HG03103 (cell line): ENCODE results near the gene SIK2.

Experiments
- ATAC-seq: cut with Tn5 transposase; IDR thresholded peaks from one replicate; pipeline ENCODE4 v1.9.1; 2021; ENCODE audit warnings: low read depth; ENCODE audit not compliant: unreplicated experiment

SIK2 gene

GRCh38 chr11:111601979-111602864 is at the start of gene SIK2:
Gene SIK2 (plus strand): TSS chr11:111602449. CDS start chr11:111602564, 115 bp downstream.
- peak; percentile 89 for ATAC-seq

GRCh38 chr11:111554532-111554931 is 47.7 kb upstream of the SIK2 start:
- ATAC-seq: no peak

GRCh38 chr11:111555255-111555654 is 47.0 kb upstream of the SIK2 start:
- ATAC-seq: no peak

- ATAC-seq: no peak
Measured at GRCh38 chr11:111557425-111558111, 44.7 kb upstream of the SIK2 start.

- ATAC-seq: no peak
Measured at GRCh38 chr11:111559800-111560464, 42.3 kb upstream of the SIK2 start.

GRCh38 chr11:111560800-111561199 is 41.4 kb upstream of the SIK2 start:
- no peak for ATAC-seq

GRCh38 chr11:111561306-111561705 is 40.9 kb upstream of the SIK2 start:
- ATAC-seq: no peak

- ATAC-seq: no peak
Measured at GRCh38 chr11:111561791-111562325, 40.4 kb upstream of the SIK2 start.

GRCh38 chr11:111562692-111563389 is 39.4 kb upstream of the SIK2 start:
- ATAC-seq: no peak

- no peak for ATAC-seq
Measured at GRCh38 chr11:111565114-111565720, 37.0 kb upstream of the SIK2 start.

GRCh38 chr11:111566324-111566723 is 35.9 kb upstream of the SIK2 start:
- ATAC-seq: no peak

GRCh38 chr11:111569476-111569875 is 32.8 kb upstream of the SIK2 start:
- no peak for ATAC-seq

GRCh38 chr11:111570796-111571195 is 31.5 kb upstream of the SIK2 start:
- ATAC-seq: no peak

GRCh38 chr11:111571829-111572501 is 30.3 kb upstream of the SIK2 start:
- ATAC-seq: no peak

- ATAC-seq: no peak
Measured at GRCh38 chr11:111572581-111572980, 29.7 kb upstream of the SIK2 start.

- ATAC-seq: no peak
Measured at GRCh38 chr11:111573821-111574249, 28.4 kb upstream of the SIK2 start.

- ATAC-seq: no peak
Measured at GRCh38 chr11:111574373-111575225, 27.6 kb upstream of the SIK2 start.

- no peak for ATAC-seq
Measured at GRCh38 chr11:111575740-111576139, 26.5 kb upstream of the SIK2 start.
